Measurements from ENCODE around the gene PRRC2A.

- TF ChIP-seq POLR2AphosphoS5 (IDR thresholded peaks at IDR 0.05) (no peak), CTCF (IDR thresholded peaks at IDR 0.05; ENCODE audit: poor library complexity, severe bottlenecking) (no peak), TAF1 (IDR thresholded peaks at IDR 0.05; ENCODE audit: low read depth) (no peak), REST (IDR thresholded peaks at IDR 0.05; ENCODE audit: borderline replicate concordance) (no peak), EZH2 (IDR thresholded peaks at IDR 0.05; ENCODE audit: borderline replicate concordance, insufficient read depth, low read length, poor library complexity, severe bottlenecking) (no peak), RAD21 (conservative IDR thresholded peaks at IDR 0.05) (no peak), EP300 (conservative IDR thresholded peaks at IDR 0.05; ENCODE audit: poor library complexity, severe bottlenecking) (no peak), MXI1 (conservative IDR thresholded peaks at IDR 0.05; ENCODE audit: poor library complexity, severe bottlenecking) (no peak)
Observed at GRCh38 chr6:31662124-31662723, 41.7 kb downstream of the PRRC2A start.

Measured in neural cell (in vitro differentiated cells).